ENCODE results near the gene SORBS1.

- no peak for TF ChIP-seq CTCF (IDR thresholded peaks at IDR 0.05)
- TF ChIP-seq POLR2A (IDR thresholded peaks at IDR 0.05): no peak
These were observed 292.7 kb downstream of the SORBS1 start for GRCh38 chr10:95268438-95268837.
